Ishikawa (cell line): ENCODE measurements around the gene ALG2.

Experiments
- CEBPB ChIP-seq: IDR thresholded peaks from 2 replicates; pipeline ENCODE4 v1.6.1; 2012
- EP300 ChIP-seq: IDR thresholded peaks from 2 replicates; pipeline ENCODE4 v1.6.1; 2012; ENCODE audit warnings: borderline replicate concordance
- FOXM1 ChIP-seq: IDR thresholded peaks from 2 replicates; pipeline ENCODE4 v1.6.1; 2012; ENCODE audit warnings: low read depth, borderline replicate concordance
- NFIC ChIP-seq: IDR thresholded peaks from 2 replicates; pipeline ENCODE4 v1.6.1; 2012
- TCF12 ChIP-seq: IDR thresholded peaks from 2 replicates; pipeline ENCODE4 v1.6.1; 2012; ENCODE audit warnings: low read depth
- ZBTB7A ChIP-seq: IDR thresholded peaks from 2 replicates; pipeline ENCODE4 v1.6.1; 2012; ENCODE audit warnings: low read depth

DNA sequence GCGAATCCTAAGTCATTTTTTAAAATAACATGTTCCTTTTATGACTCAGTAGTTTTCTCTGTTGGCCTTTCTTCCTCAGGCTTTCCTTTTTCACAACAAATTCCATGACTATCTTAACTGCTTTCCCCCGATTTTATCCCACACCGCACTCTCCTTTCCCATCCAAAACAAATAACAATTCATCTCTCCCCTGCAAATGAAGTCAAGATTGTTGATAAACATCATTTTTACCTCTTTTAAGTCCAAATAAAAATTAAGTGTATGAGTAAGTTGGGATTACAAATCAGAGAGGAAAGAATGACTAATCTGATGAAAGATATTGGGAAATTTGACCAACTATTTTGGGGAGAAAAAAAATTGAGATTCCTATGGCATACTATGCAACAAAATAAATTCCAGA, 47.7 kb upstream of the ALG2 start:
- TF ChIP-seq ZBTB7A (no peak), TCF12 (no peak), CEBPB (no peak), EP300 (no peak), NFIC (no peak), FOXM1 (no peak)
